Motor neuron (in vitro differentiated cells): ENCODE data around the gene EPS8L2. TPM values are rescaled to one million over a fixed set of nuclear protein-coding genes. Genes with fewer than 3 reads are reported as not detected.
A peak's percentile ranks its signal among the peaks of the same experiment; 100 is the strongest.
"Not testable (repeated sequence)": the region's sequence is repeated elsewhere in the genome, so short reads cannot be mapped to it uniquely, and the experiment has no call there.

ENCODE experiments used
- ATAC-seq, 8 experiments: fragments of 200-7000 bp; cut with Tn5 transposase; replicated peaks in 6 of 8; 2 replicates each; pipeline ENCODE4 v1.8.0; 2021; ENCODE audit warnings: mild to moderate bottlenecking in 8 of 8, moderate library complexity in 8 of 8
- H3K27ac ChIP-seq, 2 donors: fragments of 250-450 bp; sonication (Bioruptor Pico); 2 replicates each; pipeline ENCODE4 v1.9.0; 2021; ENCODE audit warnings: antibody characterized with exemption in 2 of 2, mild to moderate bottlenecking in 2 of 2, moderate library complexity in 1 of 2
- H3K4me1 ChIP-seq, 2 donors: fragments of 250-450 bp; sonication (Bioruptor Pico); replicated peaks in 1 of 2; 2 replicates each; pipeline ENCODE4 v1.6.1; 2021; ENCODE audit warnings: antibody characterized with exemption in 2 of 2, mild to moderate bottlenecking in 2 of 2, moderate library complexity in 1 of 2
- H3K4me3 ChIP-seq, 5 donors: fragments of 250-450 bp; sonication (Bioruptor Pico); 2 replicates each; pipeline ENCODE4 v1.9.0; 2021; ENCODE audit warnings: antibody characterized with exemption in 5 of 5, mild to moderate bottlenecking in 5 of 5, moderate library complexity in 4 of 5
- WGBS, 10 experiments: fragments of 450-650 bp; shearing (Covaris generic); methylation state at CpG; one replicate each; pipeline ENCODE4 v1.0.0; 2022; 5-methylcytosine and 5-hydroxymethylcytosine counted together
- in situ Hi-C, 9 experiments: fragments of 400-800 bp; cut with MboI; loops; one replicate each; pipeline ENCODE4 v1.15.0; 2021; ENCODE audit warnings: low sequenced_read_pairs in 9 of 9, low pct_unique_long_range_greater_than_20kb in 2 of 9; ENCODE audit not compliant: unreplicated experiment in 9 of 9
- total RNA-seq, 8 experiments: library from RNA; unstranded; fragments of 300-600 nt; gene quantifications; 2 replicates each; pipeline versions ENCODE4 v1.2.3 to v1.2.4, GENCODE V29; 2022

The EPS8L2 gene
- total RNA-seq, 8 experiments from 2014 or later: 1.2 to 41.9 (median 7.9) TPM

DNA sequence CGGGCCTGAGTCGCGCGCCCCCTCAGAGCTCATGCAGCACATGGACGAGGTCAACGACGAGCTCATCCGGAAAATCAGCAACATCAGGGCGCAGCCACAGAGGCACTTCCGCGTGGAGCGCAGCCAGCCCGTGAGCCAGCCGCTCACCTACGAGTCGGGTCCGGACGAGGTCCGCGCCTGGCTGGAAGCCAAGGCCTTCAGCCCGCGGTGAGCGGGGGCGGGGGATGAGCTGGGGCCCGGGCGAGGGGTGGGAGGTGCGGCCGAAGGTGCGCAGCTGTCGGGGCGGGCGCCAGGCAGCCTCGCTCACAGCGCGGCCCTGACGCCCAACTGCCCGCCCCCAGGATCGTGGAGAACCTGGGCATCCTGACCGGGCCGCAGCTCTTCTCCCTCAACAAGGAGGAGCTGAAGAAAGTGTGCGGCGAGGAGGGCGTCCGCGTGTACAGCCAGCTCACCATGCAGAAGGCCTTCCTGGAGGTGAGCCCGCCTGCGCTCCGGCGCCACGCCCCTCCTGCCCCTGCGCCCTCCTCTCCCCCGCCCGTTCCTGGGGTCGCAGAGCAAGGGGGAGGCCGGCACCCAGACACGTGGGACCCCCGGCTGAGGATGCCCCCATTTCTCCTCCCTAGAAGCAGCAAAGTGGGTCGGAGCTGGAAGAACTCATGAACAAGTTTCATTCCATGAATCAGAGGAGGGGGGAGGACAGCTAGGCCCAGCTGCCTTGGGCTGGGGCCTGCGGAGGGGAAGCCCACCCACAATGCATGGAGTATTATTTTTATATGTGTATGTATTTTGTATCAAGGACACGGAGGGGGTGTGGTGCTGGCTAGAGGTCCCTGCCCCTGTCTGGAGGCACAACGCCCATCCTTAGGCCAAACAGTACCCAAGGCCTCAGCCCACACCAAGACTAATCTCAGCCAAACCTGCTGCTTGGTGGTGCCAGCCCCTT, 20.5 kb downstream of the EPS8L2 start:
- peak overlapping the region in 1 of 2 donors; percentile 3 for H3K27ac ChIP-seq
- H3K4me1 ChIP-seq: peaks cover 15 to 27% of the 10 kb centered on the region in 2 donors
- 23% methylated on average over 4 of the region's 61 CpGs; no CpG with 5 or more reads in 9 of the 10 experiments for WGBS, 10 experiments
- peak overlapping the region; percentile 2 to 23 (median 19) for H3K4me3 ChIP-seq
- in situ Hi-C loops: no loop called here
- ATAC-seq: peak; percentile 20 to 63 (median 43)

DNA sequence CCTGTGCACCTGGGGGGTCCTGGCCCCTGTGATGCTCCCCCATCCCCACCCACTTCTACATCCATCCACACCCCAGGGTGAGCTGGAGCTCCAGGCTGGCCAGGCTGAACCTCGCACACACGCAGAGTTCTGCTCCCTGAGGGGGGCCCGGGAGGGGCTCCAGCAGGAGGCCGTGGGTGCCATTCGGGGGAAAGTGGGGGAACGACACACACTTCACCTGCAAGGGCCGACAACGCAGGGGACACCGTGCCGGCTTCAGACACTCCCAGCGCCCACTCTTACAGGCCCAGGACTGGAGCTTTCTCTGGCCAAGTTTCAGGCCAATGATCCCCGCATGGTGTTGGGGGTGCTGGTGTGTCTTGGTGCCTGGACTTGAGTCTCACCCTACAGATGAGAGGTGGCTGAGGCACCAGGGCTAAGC, 21.3 kb downstream of the EPS8L2 start:
- in situ Hi-C loops: no loop called here
- H3K4me3 ChIP-seq: no peak overlapping the region
- no peak overlapping the region for H3K27ac ChIP-seq
- H3K4me1 ChIP-seq: peaks cover 9 to 20% of the 10 kb centered on the region in 2 donors
- ATAC-seq: peak in 2 of 8 experiments; percentile 1 to 2
- 100% methylated on average over 1 of the region's 12 CpGs; no CpG with 5 or more reads in 9 of the 10 experiments for WGBS, 10 experiments

DNA sequence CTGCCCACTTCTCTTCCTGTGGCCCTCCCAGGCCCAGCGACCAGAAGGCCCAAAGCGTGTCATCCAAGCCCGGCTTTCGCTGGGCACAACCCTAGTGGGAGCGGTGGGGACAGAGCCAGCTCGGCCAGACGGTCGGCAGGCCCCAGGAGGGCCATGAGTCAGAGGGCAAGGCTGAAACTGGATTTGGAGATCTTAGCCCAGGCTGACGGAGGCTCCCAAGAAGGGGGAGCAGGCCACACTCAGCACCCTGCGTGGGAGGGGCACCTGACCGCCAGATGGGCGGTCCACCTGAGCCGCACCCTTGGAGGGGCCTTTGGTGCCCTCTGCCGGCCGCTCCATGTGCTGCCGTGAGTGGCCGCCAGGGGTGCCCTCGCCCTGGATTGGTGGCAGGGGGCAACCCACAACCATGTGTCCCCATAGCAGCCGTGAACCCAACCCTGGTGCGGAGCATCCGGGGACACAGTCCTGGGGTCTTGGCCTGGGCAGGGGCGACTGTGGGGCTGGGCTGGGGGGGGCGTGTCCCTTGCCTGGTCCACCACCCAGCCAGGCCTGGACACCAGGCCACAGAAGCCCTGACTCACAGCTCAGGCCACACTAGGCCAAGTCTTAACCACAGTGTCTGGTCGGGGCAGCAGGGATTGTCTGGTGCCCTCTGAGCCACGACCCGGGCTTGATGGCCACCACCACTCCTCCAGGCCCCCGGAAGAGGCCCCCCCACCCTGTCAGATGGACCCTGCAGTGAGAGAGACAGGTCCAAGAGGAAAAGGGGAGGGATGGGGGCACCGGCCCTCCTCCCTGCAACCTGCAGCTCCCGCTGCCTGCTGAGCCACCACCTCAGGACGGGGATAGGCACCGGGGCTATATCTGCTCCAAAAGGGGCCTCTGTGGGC, 22.1 kb downstream of the EPS8L2 start:
- in situ Hi-C loops: no loop called here
- peaks cover 9 to 20% of the 10 kb centered on the region in 2 donors for H3K4me1 ChIP-seq
- no peak overlapping the region for H3K4me3 ChIP-seq
- WGBS, 10 experiments: 13 to 58% methylated on average over 3 to 7 of the region's 31 CpGs; no CpG with 5 or more reads in 8 of the 10 experiments
- no peak overlapping the region for H3K27ac ChIP-seq
- peak; percentile 72 to 87 (median 76) for ATAC-seq

DNA sequence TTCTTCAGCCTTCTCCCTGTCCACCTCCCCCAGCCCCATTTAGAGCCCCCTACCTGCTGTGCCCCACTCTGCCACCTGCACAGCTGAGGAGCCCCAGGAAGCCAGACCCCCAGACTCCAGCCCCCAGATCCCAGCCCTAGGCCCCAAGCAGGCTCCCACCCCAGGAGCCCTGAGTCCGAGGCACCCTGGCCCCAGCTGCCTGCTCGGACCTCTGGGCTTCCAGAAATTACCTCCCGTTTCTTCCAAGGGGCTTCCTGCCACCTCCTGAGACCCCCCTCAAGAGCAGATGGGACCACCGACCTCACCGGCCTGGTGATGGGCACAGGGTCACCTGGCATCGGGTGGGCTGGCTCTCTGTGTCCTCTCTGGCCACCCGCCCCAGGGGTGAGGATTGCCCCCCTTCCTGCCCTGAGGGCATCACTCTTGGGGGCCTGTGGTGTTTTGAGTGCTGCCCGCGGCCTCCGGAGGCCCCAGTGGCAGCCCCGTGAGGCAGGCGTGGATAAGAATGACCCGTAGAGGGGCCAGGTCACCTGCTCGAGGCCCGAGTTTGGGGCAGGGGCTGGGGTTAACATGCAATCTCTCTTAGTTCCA, 23.0 kb downstream of the EPS8L2 start:
- in situ Hi-C loops: no loop called here
- Histone ChIP-seq H3K4me1 (peaks cover 9 to 23% of the 10 kb centered on the region in 2 donors), H3K4me3 (no peak overlapping the region), H3K27ac (no peak overlapping the region)
- WGBS, 10 experiments: no CpG with 5 or more reads among the region's 15 CpGs
- ATAC-seq: no peak

DNA sequence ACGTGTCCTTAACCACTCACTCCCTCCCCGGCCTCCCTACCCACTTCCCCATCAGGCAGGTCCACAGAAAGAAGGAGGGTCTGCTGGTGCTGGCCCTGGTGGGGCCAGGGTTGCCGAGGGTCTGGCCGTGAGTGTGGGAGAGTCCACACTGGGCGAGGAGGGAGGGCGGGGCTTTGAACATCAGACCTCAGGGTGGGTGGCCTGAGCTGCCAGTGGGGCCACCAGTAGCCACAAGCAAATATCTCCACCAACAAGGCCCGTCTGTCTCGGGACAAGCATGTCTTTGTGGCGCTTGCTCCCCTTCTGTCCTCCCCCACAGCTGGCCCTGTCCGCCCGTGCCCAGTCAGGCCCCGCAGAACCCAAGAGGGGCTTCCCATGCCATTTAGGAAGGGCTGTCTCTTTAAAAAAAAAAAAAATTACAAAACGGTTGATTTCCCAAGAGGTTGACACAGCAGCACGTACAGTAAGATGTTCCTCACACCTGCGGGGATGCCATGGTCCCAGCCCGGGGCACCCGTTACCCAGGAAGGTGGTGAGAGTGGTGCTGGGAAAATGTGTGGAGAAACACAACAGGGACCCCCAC, 23.6 kb downstream of the EPS8L2 start:
- Histone ChIP-seq H3K4me1 (peaks cover 7 to 21% of the 10 kb centered on the region in 2 donors), H3K4me3 (no peak overlapping the region), H3K27ac (no peak overlapping the region)
- in situ Hi-C loops: no loop called here
- WGBS, 10 experiments: 20 to 87% (median 60%) methylated on average over 1 to 3 of the region's 17 CpGs; no CpG with 5 or more reads in 5 of the 10 experiments
- ATAC-seq: no peak

DNA sequence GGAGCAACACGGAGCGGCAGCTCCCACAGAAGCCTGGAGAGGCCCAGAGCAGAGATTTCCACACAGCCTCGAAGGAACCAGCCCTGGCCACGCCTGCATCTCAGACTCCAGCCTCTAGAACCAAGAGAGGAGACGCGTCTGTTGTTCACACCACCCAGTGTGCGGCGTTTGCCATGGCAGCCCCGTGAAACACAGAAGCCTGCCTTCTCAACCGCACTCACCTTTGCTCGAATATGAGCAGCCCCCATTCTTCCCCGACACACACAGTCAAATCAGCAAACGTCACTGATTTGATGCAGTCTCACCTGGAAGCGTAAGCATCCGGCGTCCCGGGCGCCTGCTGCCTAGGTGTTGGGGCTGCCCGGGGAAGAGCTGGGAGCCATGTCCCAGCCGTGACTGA, 27.0 kb downstream of the EPS8L2 start:
- Histone ChIP-seq H3K4me1 (peaks cover 0 to 11% of the 10 kb centered on the region in 2 donors), H3K27ac (no peak overlapping the region), H3K4me3 (no peak overlapping the region)
- ATAC-seq: peak in 1 of 8 experiments; percentile 5
- 47 to 96% (median 76%) methylated on average over 4 to 8 of the region's 20 CpGs; no CpG with 5 or more reads in 6 of the 10 experiments for WGBS, 10 experiments
- in situ Hi-C loops: no loop called here

DNA sequence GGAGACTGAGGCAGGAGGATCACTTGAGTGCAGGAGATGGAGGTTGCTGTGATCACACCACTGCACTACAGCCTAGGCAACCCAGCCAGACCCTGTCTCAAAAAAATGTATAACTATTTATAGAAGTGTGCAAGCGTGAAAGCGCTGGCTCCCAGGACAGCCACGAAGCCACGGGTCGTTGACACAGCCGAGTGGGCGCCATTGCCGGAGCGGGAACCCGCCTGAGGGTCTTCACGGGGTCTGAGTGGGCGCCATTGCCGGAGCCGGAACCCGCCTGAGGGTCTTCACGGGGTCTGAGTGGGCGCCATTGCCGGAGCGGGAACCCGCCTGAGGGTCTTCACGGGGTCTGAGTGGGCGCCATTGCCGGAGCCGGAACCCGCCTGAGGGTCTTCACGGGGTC, 28.5 kb downstream of the EPS8L2 start:
- H3K4me3 ChIP-seq, in situ Hi-C loops, ATAC-seq, H3K27ac ChIP-seq: not testable (repeated sequence)
- 100% methylated on average over 2 of the region's 26 CpGs; no CpG with 5 or more reads in 9 of the 10 experiments for WGBS, 10 experiments
- peaks cover 0 to 15% of the 10 kb centered on the region in 2 donors for H3K4me1 ChIP-seq

DNA sequence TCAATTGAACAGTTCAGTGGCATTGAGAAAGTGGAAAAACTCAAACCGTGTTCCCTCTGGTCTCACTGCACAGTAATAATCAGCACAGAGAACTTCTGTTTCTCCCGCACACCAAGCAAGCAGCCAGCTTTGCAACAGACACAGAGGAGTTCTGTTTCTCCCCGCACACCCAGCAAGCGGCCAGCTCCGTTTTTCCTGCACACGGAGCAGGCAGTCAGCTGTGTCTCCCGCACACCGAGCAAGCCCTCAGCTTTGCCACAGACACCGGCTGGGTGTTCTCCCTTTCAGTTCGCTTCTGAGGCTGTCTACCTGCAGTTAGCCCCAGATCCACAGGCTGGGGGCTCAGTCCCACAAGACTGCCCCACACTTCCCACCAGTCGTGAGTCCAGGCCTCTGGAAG, 31.3 kb downstream of the EPS8L2 start:
- H3K4me1 ChIP-seq: peaks cover 0 to 15% of the 10 kb centered on the region in 2 donors
- no peak overlapping the region for H3K4me3 ChIP-seq
- WGBS, 10 experiments: 53 to 100% (median 75%) methylated on average over 1 to 7 of the region's 11 CpGs; no CpG with 5 or more reads in 3 of the 10 experiments
- peak in 2 of 8 experiments; percentile 21 to 41 for ATAC-seq
- no peak overlapping the region for H3K27ac ChIP-seq
- in situ Hi-C loops: no loop called here

DNA sequence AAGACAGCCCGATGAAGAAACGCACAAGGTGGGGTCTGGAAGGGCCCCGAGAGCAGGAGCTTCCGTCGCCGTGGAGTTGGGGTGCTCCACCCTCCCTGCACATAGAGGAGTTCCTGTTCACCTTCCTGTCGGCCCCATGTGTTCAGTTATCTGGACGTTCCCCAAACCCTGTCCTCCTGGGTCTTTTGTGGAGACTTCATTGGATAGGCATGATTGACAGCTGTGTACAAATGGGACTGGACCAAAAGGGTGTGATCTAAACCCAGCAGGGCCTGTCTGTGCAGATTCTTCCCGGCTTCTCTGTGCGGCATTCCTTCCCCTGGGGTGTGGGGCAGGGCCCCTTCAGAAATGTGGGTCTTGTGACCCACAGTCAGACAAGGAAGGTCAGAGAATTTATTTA, 31.9 kb downstream of the EPS8L2 start:
- ATAC-seq: peak in 5 of 8 experiments; percentile 39 to 76 (median 70)
- in situ Hi-C loops: not testable (repeated sequence)

DNA sequence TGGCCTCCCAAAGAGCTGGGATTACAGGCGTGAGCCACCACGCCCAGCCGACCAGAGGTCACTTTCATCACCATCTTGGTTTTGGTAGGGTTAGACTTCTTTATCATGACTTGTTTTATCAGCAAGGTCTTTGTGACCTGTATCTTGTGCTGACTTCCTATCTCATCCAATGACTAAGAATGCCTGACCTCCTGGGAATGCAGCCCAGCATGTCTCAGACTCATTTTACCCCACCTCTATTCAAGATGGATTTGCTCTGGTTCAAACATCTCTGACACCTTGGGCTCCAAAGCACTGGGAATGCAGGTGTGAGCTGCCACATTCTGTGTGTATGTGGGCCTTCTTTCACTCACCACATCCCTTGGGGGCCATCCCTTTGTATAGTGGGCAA, 36.1 kb downstream of the EPS8L2 start:
- Histone ChIP-seq H3K4me1 (peaks cover 6 to 15% of the 10 kb centered on the region in 2 donors), H3K27ac (no peak overlapping the region), H3K4me3 (no peak overlapping the region)
- 77 to 100% methylated on average over 2 to 3 of the region's 3 CpGs; no CpG with 5 or more reads in 8 of the 10 experiments for WGBS, 10 experiments
- in situ Hi-C loops: no loop called here
- no peak for ATAC-seq

More for the DNA sequence above, 31.9 kb downstream of the EPS8L2 start:
- peaks cover 0 to 15% of the 10 kb centered on the region in 2 donors for H3K4me1 ChIP-seq
- WGBS, 10 experiments: 30 to 100% (median 79%) methylated on average over 1 to 7 of the region's 10 CpGs; no CpG with 5 or more reads in 4 of the 10 experiments
- H3K27ac ChIP-seq, H3K4me3 ChIP-seq: not testable (repeated sequence)

DNA sequence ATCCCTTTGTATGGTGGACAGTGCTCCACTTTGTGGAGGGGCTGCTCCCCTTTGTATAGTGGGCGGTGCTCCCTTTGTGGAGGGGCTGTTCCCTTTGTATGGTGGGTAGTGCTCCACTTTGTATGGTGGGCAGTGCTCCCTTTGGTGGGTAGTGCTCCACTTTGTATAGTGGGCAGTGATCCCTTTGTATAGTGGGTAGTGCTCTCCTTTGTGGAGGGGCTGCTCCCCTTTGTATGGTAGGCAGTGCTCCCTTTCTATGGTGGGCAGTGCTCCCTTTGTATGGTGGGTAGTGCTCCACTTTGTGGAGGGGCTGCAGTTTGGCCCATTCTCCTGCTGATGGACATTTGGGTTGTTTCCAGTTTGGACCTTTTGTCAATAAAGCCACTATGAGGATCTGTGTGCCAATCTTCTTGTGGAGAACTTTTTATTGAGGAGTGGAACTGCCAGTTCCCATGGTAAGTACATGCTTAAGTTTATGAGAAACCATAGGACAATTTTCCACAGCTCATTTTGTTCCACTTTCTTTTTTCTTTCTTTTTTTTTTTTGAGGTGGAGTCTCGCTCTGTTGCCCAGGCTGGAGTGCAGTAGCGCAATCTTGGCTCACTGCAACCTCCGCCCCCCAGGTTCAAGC, 36.7 kb downstream of the EPS8L2 start:
- Histone ChIP-seq H3K27ac (no peak overlapping the region), H3K4me1 (peaks cover 6 to 12% of the 10 kb centered on the region in 2 donors), H3K4me3 (no peak overlapping the region)
- in situ Hi-C loops: no loop called here
- 80 to 100% (median 100%) methylated on average over 1 to 3 of the region's 4 CpGs; no CpG with 5 or more reads in 2 of the 10 experiments for WGBS, 10 experiments
- ATAC-seq: no peak

DNA sequence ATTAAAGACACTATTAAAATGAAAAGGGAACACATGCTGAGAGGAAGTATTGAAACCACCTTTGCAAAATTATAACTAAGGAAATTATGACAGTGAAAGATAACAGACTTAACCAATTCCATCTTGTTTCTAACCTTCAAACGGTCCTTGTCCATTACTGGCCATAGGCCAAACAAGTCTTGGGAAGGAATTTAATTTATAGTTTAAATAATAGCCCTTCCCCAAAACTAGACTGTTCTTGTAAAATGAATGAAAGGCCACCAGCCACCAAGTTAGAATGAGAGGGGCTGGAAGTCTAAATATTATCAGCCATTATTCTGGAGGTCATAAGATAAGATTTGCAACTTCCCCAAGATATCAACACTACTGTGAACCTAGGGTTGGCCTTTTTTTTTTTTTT, 39.4 kb downstream of the EPS8L2 start:
- Histone ChIP-seq H3K4me3 (no peak overlapping the region), H3K4me1 (peaks cover 4 to 17% of the 10 kb centered on the region in 2 donors), H3K27ac (no peak overlapping the region)
- 10 to 100% (median 73%) methylated on average over 1 of the region's 1 CpG; no CpG with 5 or more reads in 1 of the 10 experiments for WGBS, 10 experiments
- in situ Hi-C loops: no loop called here
- ATAC-seq: no peak
